Measurements from ENCODE around the gene GSTM5. TPM values are rescaled to one million over a fixed set of nuclear protein-coding genes. Genes with fewer than 3 reads are reported as not detected.

Gene GSTM5
- total RNA-seq, 1 experiment from 2014 or later = not detected

DNA sequence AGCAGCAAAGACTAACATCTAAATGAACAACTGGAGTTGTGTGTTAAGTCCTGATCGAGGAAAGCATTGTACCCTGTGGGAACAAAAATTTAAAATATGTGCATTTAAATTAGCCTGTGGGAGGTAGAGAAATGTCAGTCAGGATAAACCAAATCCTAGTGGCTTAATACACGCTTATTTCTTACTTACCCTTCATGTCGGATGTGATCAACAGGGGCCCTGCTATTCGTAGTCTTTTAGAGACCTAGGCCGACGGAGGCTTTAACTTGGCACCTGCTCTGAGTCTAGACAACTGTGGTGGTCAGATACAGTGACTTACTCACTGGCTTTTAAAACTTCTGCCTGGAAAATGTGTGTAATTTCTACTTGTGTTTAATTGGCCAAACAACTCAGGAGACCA, 18.6 kb downstream of the GSTM5 start:
- no peak for DNase-seq (ENCODE audit: unreplicated experiment)
- TF ChIP-seq CTCF (IDR thresholded peaks at IDR 0.05; ENCODE audit: unreplicated experiment) = no peak
- intact Hi-C loops (cut with micrococcal nuclease) = no loop called here
- H3K9me3 Mint-ChIP-seq (ENCODE audit: unreplicated experiment) = no peaks in the 10 kb centered on the region
- no peaks in the 10 kb centered on the region for H3K4me1 Mint-ChIP-seq (ENCODE audit: insufficient read depth, unreplicated experiment)
- ChIA-PET POLR2A (no interaction called here), CTCF (interaction anchor here (0.6 kb wide), 1 partner anchor 309 kb away, joined by 3 read pairs; no protein-coding TSS in a partner anchor)
- H3K27me3 Mint-ChIP-seq (ENCODE audit: insufficient read depth, unreplicated experiment) = no peaks in the 10 kb centered on the region
- BruUV-seq (replicated peaks) = no TSS peak
- H3K4me3 Mint-ChIP-seq (ENCODE audit: unreplicated experiment) = no peak overlapping the region
- H3K27ac Mint-ChIP-seq (ENCODE audit: low read depth, unreplicated experiment) = no peak overlapping the region
- no peaks in the 10 kb centered on the region for H3K36me3 Mint-ChIP-seq (ENCODE audit: insufficient read depth, unreplicated experiment)

DNA sequence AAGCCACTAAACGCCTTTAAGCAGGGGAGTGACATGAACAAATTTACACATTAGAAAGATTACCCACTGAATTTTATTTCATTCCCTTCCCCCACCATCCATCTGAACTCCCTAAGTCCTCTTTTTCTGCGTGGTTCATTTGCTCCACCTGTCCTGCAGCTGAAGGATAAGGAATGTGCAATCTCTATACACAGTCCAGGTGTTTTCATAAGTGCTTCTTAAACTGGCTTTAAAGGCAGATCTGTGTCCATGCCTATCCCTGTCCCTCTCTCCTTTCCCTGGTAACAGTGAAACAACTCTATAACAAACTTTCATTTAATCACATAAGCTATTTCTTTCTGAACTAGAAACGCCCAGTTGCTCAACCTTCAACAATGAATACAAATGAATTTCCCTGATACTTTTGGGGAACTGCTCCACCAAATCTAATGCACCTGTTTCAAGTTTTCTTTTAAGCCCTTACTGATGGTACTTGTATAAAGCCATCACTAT, 20.4 kb downstream of the GSTM5 start:
- POLR2A ChIA-PET = no interaction called here
- no peak overlapping the region for H3K4me3 Mint-ChIP-seq (ENCODE audit: unreplicated experiment)
- H3K9me3 Mint-ChIP-seq (ENCODE audit: unreplicated experiment) = no peaks in the 10 kb centered on the region
- no peak for TF ChIP-seq CTCF (IDR thresholded peaks at IDR 0.05; ENCODE audit: unreplicated experiment)
- H3K27ac Mint-ChIP-seq (ENCODE audit: low read depth, unreplicated experiment) = no peak overlapping the region
- DNase-seq (ENCODE audit: unreplicated experiment) = no peak
- CTCF ChIA-PET = no interaction called here
- no TSS peak for BruUV-seq (replicated peaks)
- H3K4me1 Mint-ChIP-seq (ENCODE audit: insufficient read depth, unreplicated experiment) = no peaks in the 10 kb centered on the region
- no peaks in the 10 kb centered on the region for H3K36me3 Mint-ChIP-seq (ENCODE audit: insufficient read depth, unreplicated experiment)
- peaks cover 13% of the 10 kb centered on the region for H3K27me3 Mint-ChIP-seq (ENCODE audit: insufficient read depth, unreplicated experiment)
- intact Hi-C loops (cut with micrococcal nuclease) = no loop called here

GRCh38 chr1:109733236-109733870, 21.3 kb downstream of the GSTM5 start:
- H3K27ac Mint-ChIP-seq (ENCODE audit: low read depth, unreplicated experiment) = no peak overlapping the region
- TF ChIP-seq CTCF (IDR thresholded peaks at IDR 0.05; ENCODE audit: unreplicated experiment) = no peak
- H3K4me1 Mint-ChIP-seq (ENCODE audit: insufficient read depth, unreplicated experiment) = no peaks in the 10 kb centered on the region
- no peak overlapping the region for H3K4me3 Mint-ChIP-seq (ENCODE audit: unreplicated experiment)
- H3K36me3 Mint-ChIP-seq (ENCODE audit: insufficient read depth, unreplicated experiment) = no peaks in the 10 kb centered on the region
- BruUV-seq (replicated peaks) = no TSS peak
- no peaks in the 10 kb centered on the region for H3K9me3 Mint-ChIP-seq (ENCODE audit: unreplicated experiment)
- no peak for DNase-seq (ENCODE audit: unreplicated experiment)
- ChIA-PET CTCF (interaction anchor here (0.7 to 0.9 kb wide), 2 partner anchors 38 to 93 kb away, joined by 3 to 4 read pairs; no protein-coding TSS in a partner anchor), POLR2A (no interaction called here)
- H3K27me3 Mint-ChIP-seq (ENCODE audit: insufficient read depth, unreplicated experiment) = peaks cover 20% of the 10 kb centered on the region
- intact Hi-C loops (cut with micrococcal nuclease) = no loop called here

GRCh38 chr1:109739738-109740614, 27.9 kb downstream of the GSTM5 start:
- intact Hi-C loops (cut with micrococcal nuclease) = no loop called here
- TF ChIP-seq CTCF (IDR thresholded peaks at IDR 0.05; ENCODE audit: unreplicated experiment) = no peak
- Mint-ChIP-seq H3K4me3 (ENCODE audit: unreplicated experiment) (no peak overlapping the region), H3K27me3 (ENCODE audit: insufficient read depth, unreplicated experiment) (peaks cover 34% of the 10 kb centered on the region), H3K27ac (ENCODE audit: low read depth, unreplicated experiment) (no peak overlapping the region), H3K36me3 (ENCODE audit: insufficient read depth, unreplicated experiment) (no peaks in the 10 kb centered on the region), H3K9me3 (ENCODE audit: unreplicated experiment) (peaks cover 5% of the 10 kb centered on the region), H3K4me1 (ENCODE audit: insufficient read depth, unreplicated experiment) (no peaks in the 10 kb centered on the region)
- BruUV-seq (replicated peaks) = no TSS peak
- ChIA-PET POLR2A (no interaction called here), CTCF (no interaction called here)
- DNase-seq (ENCODE audit: unreplicated experiment) = no peak
